HG02763 (cell line): ENCODE data around the gene ASAH2B.
"Not testable (repeated sequence)": the region's sequence is repeated elsewhere in the genome, so short reads cannot be mapped to it uniquely, and the experiment has no call there.

Experiments
- ATAC-seq: cut with Tn5 transposase; IDR thresholded peaks from one replicate; pipeline ENCODE4 v1.9.1; 2021; ENCODE audit warnings: mild to moderate bottlenecking, moderate library complexity; ENCODE audit not compliant: unreplicated experiment

Gene ASAH2B

GRCh38 chr10:50739618-50740292, at the start of gene ASAH2B:
Gene ASAH2B (plus strand): TSS chr10:50739936. CDS start chr10:50745131, 5,195 bp downstream.
- ATAC-seq: peak; percentile 82

- not testable (repeated sequence) for ATAC-seq
Measured at GRCh38 chr10:50697819-50698218, 41.9 kb upstream of the ASAH2B start.

GRCh38 chr10:50701947-50702346, 37.8 kb upstream of the ASAH2B start:
- ATAC-seq: not testable (repeated sequence)

- not testable (repeated sequence) for ATAC-seq
Measured at GRCh38 chr10:50702997-50703396, 36.7 kb upstream of the ASAH2B start.

- not testable (repeated sequence) for ATAC-seq
Measured at GRCh38 chr10:50704436-50705079, 35.2 kb upstream of the ASAH2B start.

- ATAC-seq: not testable (repeated sequence)
Measured at GRCh38 chr10:50706006-50706405, 33.7 kb upstream of the ASAH2B start.

GRCh38 chr10:50710241-50710640, 29.5 kb upstream of the ASAH2B start:
- ATAC-seq: not testable (repeated sequence)

- peak; percentile 76 for ATAC-seq
Measured at GRCh38 chr10:50723812-50724211, 15.9 kb upstream of the ASAH2B start.

- not testable (repeated sequence) for ATAC-seq
Measured at GRCh38 chr10:50728112-50728511, 11.6 kb upstream of the ASAH2B start.

GRCh38 chr10:50738987-50739617, 634 bp upstream of the ASAH2B start:
- ATAC-seq: not testable (repeated sequence)

- peak; percentile 21 for ATAC-seq
Measured at GRCh38 chr10:50740293-50740648, 535 bp downstream of the ASAH2B start.

- not testable (repeated sequence) for ATAC-seq
Measured at GRCh38 chr10:50742820-50743219, 3.1 kb downstream of the ASAH2B start.

- not testable (repeated sequence) for ATAC-seq
Measured at GRCh38 chr10:50766774-50767513, 27.2 kb downstream of the ASAH2B start.

GRCh38 chr10:50772042-50772441, 32.3 kb downstream of the ASAH2B start:
- ATAC-seq: not testable (repeated sequence)

- ATAC-seq: not testable (repeated sequence)
Measured at GRCh38 chr10:50774868-50775267, 35.1 kb downstream of the ASAH2B start.

GRCh38 chr10:50780036-50780435, 40.3 kb downstream of the ASAH2B start:
- not testable (repeated sequence) for ATAC-seq

- not testable (repeated sequence) for ATAC-seq
Measured at GRCh38 chr10:50782017-50782416, 42.3 kb downstream of the ASAH2B start.

GRCh38 chr10:50787962-50788361, 48.2 kb downstream of the ASAH2B start:
- ATAC-seq: not testable (repeated sequence)

- no peak for ATAC-seq
Measured at GRCh38 chr10:50788951-50789945, 49.5 kb downstream of the ASAH2B start.

- no peak for ATAC-seq
Measured at GRCh38 chr10:50794490-50794889, 54.8 kb downstream of the ASAH2B start.
